A549 (cell line): Measurements from ENCODE around the gene ZNF57. TPM values are rescaled to one million over a fixed set of nuclear protein-coding genes. Genes with fewer than 3 reads are reported as not detected.

Experiments used
- ATAC-seq, 2 experiments: fragments of 200-7000 bp in 1 of 2; fragments of >200 bp in 1 of 2; cut with Nextera tagmentation in 1 of 2; cut with Tn5 transposase in 1 of 2; 3 replicates each; pipeline versions ENCODE4 v1.8.0 to v1.9.1; 2018 to 2020; ENCODE audit warnings: mild to moderate bottlenecking in 1 of 2, moderate library complexity in 1 of 2
- CTCF ChIA-PET: fragments of 300-600 bp; sonication (Branson Sonifier 250); formaldehyde crosslinking; extraction: SDS; loops from one replicate; lab custom pipeline; 2021; ENCODE audit warnings: antibody characterized with exemption, inconsistent platforms; lab: Yijun Ruan, JAX
- POLR2A ChIA-PET: fragments of 350-600 bp; formaldehyde crosslinking; extraction: SDS; loops from one replicate; lab custom pipeline; 2021; ENCODE audit warnings: antibody characterized with exemption, inconsistent platforms; lab: Yijun Ruan, JAX
- DNase-seq, 2 experiments: peaks; one replicate each; pipeline versions ENCODE4 v3.0.0 to v3.0.0-alpha.2; 2011 to 2016; ENCODE audit warnings: low read depth in 1 of 2, low spot score in 1 of 2
- FAIRE-seq: peaks from 2 replicates; lab custom pipeline; 2011; peaks lifted over from hg19 to GRCh38; lab: Jason Lieb, UNC
- H3K27ac ChIP-seq, 2 experiments: fragments of >200 bp; sonication (Bioruptor Twin); formaldehyde crosslinking; 3 replicates each; pipeline ENCODE4 v1.5.1; 2016 to 2017
- H3K4me1 ChIP-seq: fragments of >200 bp; sonication (Bioruptor Twin); formaldehyde crosslinking; 3 replicates; pipeline ENCODE4 v1.6.1; 2016
- H3K4me2 ChIP-seq: fragments of >200 bp; sonication (Bioruptor Twin); formaldehyde crosslinking; 3 replicates; pipeline ENCODE4 v1.6.1; 2016
- H3K4me3 ChIP-seq: fragments of >200 bp; sonication (Bioruptor Twin); formaldehyde crosslinking; 3 replicates; pipeline ENCODE4 v1.5.1; 2016
- H3K9me3 ChIP-seq: fragments of >200 bp; sonication (Bioruptor Twin); formaldehyde crosslinking; 3 replicates; pipeline ENCODE4 v1.6.1; 2016
- BHLHE40 ChIP-seq: IDR thresholded peaks from 2 replicates; pipeline ENCODE4 v1.6.1; 2012; ENCODE audit warnings: low read depth, low read length, inconsistent platforms
- CHD2 ChIP-seq: fragments of 150-350 bp; IDR thresholded peaks from 2 replicates; pipeline ENCODE4 v1.6.1; 2014; ENCODE audit warnings: low read length; ENCODE audit not compliant: partially characterized antibody
- EHF ChIP-seq: fragments of 250-450 bp; sonication (Bioruptor Pico); IDR thresholded peaks from 2 replicates; pipeline ENCODE4 v1.5.0; 2020; ENCODE audit warnings: mild to moderate bottlenecking
- EHMT2 ChIP-seq: fragments of 200-600 bp; sonication (generic); IDR thresholded peaks from 2 replicates; pipeline ENCODE4 v1.6.1; 2016; ENCODE audit warnings: antibody characterized with exemption, low read depth, mild to moderate bottlenecking, moderate library complexity
- FOSL2 ChIP-seq, 2 experiments: fragments of 450-650 bp in 1 of 2; fragments of >200 bp in 1 of 2; sonication (Bioruptor Twin) in 1 of 2; formaldehyde crosslinking; IDR thresholded peaks; 2 replicates each; pipeline versions ENCODE4 v1.5.0 to v1.6.1; 2016 to 2020; ENCODE audit warnings: mild to moderate bottlenecking in 1 of 2, moderate library complexity in 1 of 2
- HOXB13 ChIP-seq: fragments of 250-450 bp; sonication (Bioruptor Pico); IDR thresholded peaks from 2 replicates; pipeline ENCODE4 v1.5.0; 2020; ENCODE audit warnings: low read depth, mild to moderate bottlenecking, moderate library complexity
- KDM1A ChIP-seq: fragments of 200-600 bp; sonication (generic); IDR thresholded peaks from 2 replicates; pipeline ENCODE4 v1.6.1; 2016; ENCODE audit warnings: low read depth, mild to moderate bottlenecking
- MAZ ChIP-seq: fragments of 150-350 bp; IDR thresholded peaks from 2 replicates; pipeline ENCODE4 v1.6.1; 2014; ENCODE audit warnings: antibody characterized with exemption, low read depth, low read length, borderline replicate concordance
- MYC ChIP-seq: IDR thresholded peaks from 2 replicates; pipeline ENCODE4 v1.6.1; 2012; ENCODE audit warnings: mild to moderate bottlenecking, inconsistent platforms, low read length, improper control_type of control experiment, borderline replicate concordance
- NPAS2 ChIP-seq: fragments of 250-450 bp; sonication (Bioruptor Pico); IDR thresholded peaks from 2 replicates; pipeline ENCODE4 v1.8.0; 2022; ENCODE audit warnings: mild to moderate bottlenecking, moderate library complexity, borderline replicate concordance
- NR3C1 ChIP-seq: fragments of >200 bp; sonication (Bioruptor Twin); formaldehyde crosslinking; IDR thresholded peaks from 3 replicates; pipeline ENCODE4 v1.6.1; 2017
- RCOR1 ChIP-seq: fragments of 150-350 bp; IDR thresholded peaks from 2 replicates; pipeline ENCODE4 v1.6.1; 2014; ENCODE audit warnings: antibody characterized with exemption, low read length, low read depth
- SMC3 ChIP-seq: fragments of >200 bp; sonication (Bioruptor Twin); formaldehyde crosslinking; IDR thresholded peaks from 3 replicates; pipeline ENCODE4 v1.6.1; 2018; ENCODE audit warnings: inconsistent platforms
- SREBF2 ChIP-seq: fragments of 450-650 bp; IDR thresholded peaks from 2 replicates; pipeline ENCODE4 v1.6.1; 2014; ENCODE audit warnings: mild to moderate bottlenecking, moderate library complexity
- TP53 ChIP-seq: fragments of 250-450 bp; sonication (Bioruptor Pico); IDR thresholded peaks from 2 replicates; pipeline ENCODE4 v1.5.0; 2021; ENCODE audit warnings: mild to moderate bottlenecking, moderate library complexity
- WGBS: methylation state at CpG from one replicate; pipeline ENCODE4 v1.1.6; 2017; ENCODE audit errors: missing lambda C conversion rate; 5-methylcytosine and 5-hydroxymethylcytosine counted together
- polyA plus RNA-seq, 4 experiments: library from polyadenylated mRNA; depleted of rRNA in 3 of 4; stranded (reverse); fragments of >200 nt; fragmentation: RNase III in 1 of 4; extraction: RNeasy Plus Mini Kit Qiagen cat#74134 plus additional on column Dnase treatment in 1 of 4; gene quantifications; 2 replicates in 3 of 4; 3 replicates in 1 of 4; pipeline ENCODE4 v1.2.3, GENCODE V29; 2011 to 2017
- TF ChIP-seq, protein P1 (sequence below): fragments of >200 bp; sonication (Bioruptor Twin); formaldehyde crosslinking; IDR thresholded peaks from 2 replicates; pipeline ENCODE4 v1.6.1; 2016
- TF ChIP-seq, protein P2 (sequence below): IDR thresholded peaks from 2 replicates; pipeline ENCODE4 v1.6.1; 2012

Gene ZNF57
- polyA plus RNA-seq, 2 of the 4 experiments (the other 2 are of a cell fraction) = 2.5 to 2.6 TPM

GRCh38 chr19:2944775-2945574 lies 44.2 kb downstream of the ZNF57 start, which contains the start of gene ZNF77 (continued):
- TF ChIP-seq, protein P1, sequence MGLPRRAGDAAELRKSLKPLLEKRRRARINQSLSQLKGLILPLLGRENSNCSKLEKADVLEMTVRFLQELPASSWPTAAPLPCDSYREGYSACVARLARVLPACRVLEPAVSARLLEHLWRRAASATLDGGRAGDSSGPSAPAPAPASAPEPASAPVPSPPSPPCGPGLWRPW = no peak
- TF ChIP-seq EHF (no peak), EHMT2 (no peak), KDM1A (no peak; the same call in 1 of the 2 replicates), MYC (no peak), NR3C1 (no peak), FOSL2 (IDR thresholded peaks at IDR 0.05) (no peak), FOSL2 (CRISPR knock-in tag; IDR thresholded peaks at IDR 0.05) (peak; percentile 36; the same call in 1 of the 2 replicates), TP53 (CRISPR knock-in tag) (0 out of 2 replicates have a peak, but pooled peaks have one; percentile 41), NPAS2 (CRISPR knock-in tag) (no peak), HOXB13 (CRISPR knock-in tag) (no peak), MAZ (no peak)
- TF ChIP-seq, protein P2, sequence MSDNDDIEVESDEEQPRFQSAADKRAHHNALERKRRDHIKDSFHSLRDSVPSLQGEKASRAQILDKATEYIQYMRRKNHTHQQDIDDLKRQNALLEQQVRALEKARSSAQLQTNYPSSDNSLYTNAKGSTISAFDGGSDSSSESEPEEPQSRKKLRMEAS = peak; percentile 75
- TF ChIP-seq, all 56 proteins: peak for 10

DNA sequence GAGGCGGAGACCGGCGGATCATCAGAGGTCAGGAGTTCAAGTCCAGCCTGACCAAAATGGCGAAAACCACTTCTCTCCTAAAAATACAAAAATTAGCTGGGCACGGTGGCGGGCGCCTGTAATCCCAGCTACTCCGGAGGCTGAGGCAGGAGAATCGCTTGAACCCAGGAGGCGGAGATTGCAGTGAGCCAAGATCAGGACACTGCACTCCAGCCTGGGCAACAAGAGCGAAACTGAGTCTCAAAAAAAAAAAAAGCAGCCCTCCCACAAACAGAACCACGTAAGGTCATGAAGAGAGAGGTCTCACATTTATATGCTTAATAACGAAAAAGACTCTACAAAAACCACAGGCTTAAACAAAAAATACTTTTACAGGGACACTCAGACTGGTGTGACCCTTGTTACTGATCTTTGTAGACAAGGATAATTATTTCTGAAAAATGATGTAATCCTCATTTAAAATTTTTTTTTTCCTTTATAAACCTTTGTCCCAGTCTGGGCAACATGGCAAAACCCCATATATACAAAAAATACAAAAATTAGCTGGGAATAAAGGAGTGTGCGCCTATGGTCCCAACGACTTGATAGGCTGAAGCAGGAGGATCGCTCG lies 45.0 kb downstream of the ZNF57 start:
- DNase-seq = no peak
- Histone ChIP-seq H3K4me2 (peak overlapping the region; percentile 74), H3K9me3 (no peaks in the 10 kb centered on the region), H3K27ac (peak overlapping the region; percentile 86 to 89), H3K4me3 (peak overlapping the region; percentile 95), H3K4me1 (peaks cover 6% of the 10 kb centered on the region)
- CTCF ChIA-PET = no interaction called here
- no peak for ATAC-seq
- TF ChIP-seq KDM1A = peak; percentile 58; the same call in 1 of the 2 replicates
- TF ChIP-seq CHD2 = no peak
- POLR2A ChIA-PET = no interaction called here
- no peak for FAIRE-seq
- 50% methylated on average over 10 of the region's 17 CpGs for WGBS

DNA sequence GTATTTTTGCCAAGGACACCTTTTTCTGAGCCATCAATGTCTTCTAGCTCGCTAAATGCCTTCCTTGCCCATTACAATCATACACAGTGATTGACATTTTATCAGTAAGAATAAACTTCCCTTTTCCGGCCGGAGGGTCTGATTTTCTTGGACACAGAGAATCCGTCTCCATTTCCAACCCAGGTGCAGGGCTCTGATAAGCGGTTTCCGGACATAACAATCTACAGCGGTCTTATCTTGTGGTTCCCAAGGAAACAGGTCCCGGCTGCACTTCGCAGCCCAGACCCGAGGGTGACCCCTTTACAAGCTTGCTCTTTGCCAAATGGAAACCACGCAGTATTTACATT lies 49.2 kb downstream of the ZNF57 start:
- Histone ChIP-seq H3K4me1 (peaks cover 6% of the 10 kb centered on the region), H3K27ac (peak overlapping the region; percentile 88 to 95), H3K9me3 (no peaks in the 10 kb centered on the region), H3K4me2 (peak overlapping the region; percentile 79), H3K4me3 (peak overlapping the region; percentile 78)
- DNase-seq = peak; percentile 44 to 47
- peak; percentile 9 to 46; a peak in 4 of 6 replicates for ATAC-seq
- ChIA-PET CTCF (interaction anchor here (0.5 to 4.8 kb wide), 26 partner anchors 10 to 770 kb away, joined by 3 to 76 read pairs (median 6); partner anchors contain the start of genes TLE6, ZNF555 and ZNF57), POLR2A (interaction anchor here (0.6 to 2.0 kb wide), 6 partner anchors 63 to 371 kb away, joined by 3 to 22 read pairs (median 4); partner anchors contain the start of gene TLE2)
- WGBS = 2% methylated on average over 11 of the region's 11 CpGs
- FAIRE-seq = no peak
- TF ChIP-seq BHLHE40 = no peak
- TF ChIP-seq SREBF2 = no peak
- no peak for TF ChIP-seq EHMT2
- TF ChIP-seq RCOR1 = no peak
- TF ChIP-seq MAZ = no peak
- TF ChIP-seq SMC3 = no peak
- TF ChIP-seq, all 56 proteins: peak for 0
